Activated naive CD4-positive, alpha-beta T cell treated with anti-CD3 and anti-CD28 coated beads for 36 hours (primary cell): ENCODE data around the gene CRABP2. TPM values are rescaled to one million over a fixed set of nuclear protein-coding genes. Genes with fewer than 3 reads are reported as not detected.

Experiments
- CTCF ChIA-PET: fragments of 350-600 bp; sonication (Branson Sonifier 250); formaldehyde crosslinking; loops from one replicate; lab custom pipeline; 2021; ENCODE audit warnings: antibody characterized with exemption; lab: Charles Lee
- DNase-seq: peaks from one replicate; pipeline ENCODE4 v3.0.0-alpha.2; 2020
- H3K27ac Mint-ChIP-seq: one replicate; pipeline ENCODE4 v1.8.0; 2021; ENCODE audit warnings: mild to moderate bottlenecking, mixed read lengths
- H3K27me3 Mint-ChIP-seq: one replicate; pipeline ENCODE4 v1.8.0; 2021; ENCODE audit warnings: low read depth, mixed read lengths
- H3K36me3 Mint-ChIP-seq: one replicate; pipeline ENCODE4 v1.8.0; 2021; ENCODE audit warnings: low read depth, mixed read lengths
- H3K4me1 Mint-ChIP-seq: one replicate; pipeline ENCODE4 v1.8.0; 2021; ENCODE audit warnings: low read depth, mixed read lengths
- H3K4me3 Mint-ChIP-seq: one replicate; pipeline ENCODE4 v1.8.0; 2021; ENCODE audit warnings: mild to moderate bottlenecking, moderate library complexity, mixed read lengths
- H3K9me3 Mint-ChIP-seq: one replicate; pipeline ENCODE4 v1.8.0; 2021; ENCODE audit warnings: mixed read lengths
- intact Hi-C: fragments of 100-400 bp; cut with micrococcal nuclease; formaldehyde crosslinking; loops from one replicate; pipeline ENCODE4 v1.15.1; 2023
- total RNA-seq, 2 experiments: library from RNA; stranded (reverse); gene quantifications; one replicate each; pipeline ENCODE4 v1.2.3, GENCODE V29; 2021

Gene CRABP2
- under 1 TPM; 0.45 to 0.72 TPM for total RNA-seq

- CTCF ChIA-PET: interaction anchor here (0.6 to 11.8 kb wide), 23 partner anchors 9 to 163 kb away, joined by 3 to 183 read pairs (median 8); partner anchors contain the start of genes NES and NTRK1
- peak; percentile 35 for DNase-seq
- Mint-ChIP-seq H3K9me3 (no peaks in the 10 kb centered on the region), H3K27ac (peak within 1 kb of the TSS; percentile 46), H3K27me3 (peaks cover 25% of the 10 kb centered on the region), H3K36me3 (no peaks in the 10 kb centered on the region), H3K4me3 (peak within 1 kb of the TSS; percentile 76), H3K4me1 (peaks cover 27% of the 10 kb centered on the region)
- intact Hi-C loops: loop anchor here (1.0 to 5.0 kb wide), 2 partner anchors 16 to 157 kb away; partner anchors contain the start of gene NTRK1
These were observed at the start of gene CRABP2 for GRCh38 chr1:156705321-156705917. TSS of gene CRABP2 (minus strand) at chr1:156705583. CDS start at chr1:156705446, 137 bp downstream.

GRCh38 chr1:156754219-156754618 lies 48.8 kb upstream of the CRABP2 start:
- no peak for DNase-seq
- no peaks in the 10 kb centered on the region for H3K9me3 Mint-ChIP-seq
- H3K4me1 Mint-ChIP-seq: peaks cover 9% of the 10 kb centered on the region
- CTCF ChIA-PET: no interaction called here
- H3K36me3 Mint-ChIP-seq: peaks cover 14% of the 10 kb centered on the region
- no peaks in the 10 kb centered on the region for H3K27me3 Mint-ChIP-seq
- intact Hi-C loops: no loop called here
- no peak overlapping the region for H3K27ac Mint-ChIP-seq
- H3K4me3 Mint-ChIP-seq: no peak overlapping the region

DNA sequence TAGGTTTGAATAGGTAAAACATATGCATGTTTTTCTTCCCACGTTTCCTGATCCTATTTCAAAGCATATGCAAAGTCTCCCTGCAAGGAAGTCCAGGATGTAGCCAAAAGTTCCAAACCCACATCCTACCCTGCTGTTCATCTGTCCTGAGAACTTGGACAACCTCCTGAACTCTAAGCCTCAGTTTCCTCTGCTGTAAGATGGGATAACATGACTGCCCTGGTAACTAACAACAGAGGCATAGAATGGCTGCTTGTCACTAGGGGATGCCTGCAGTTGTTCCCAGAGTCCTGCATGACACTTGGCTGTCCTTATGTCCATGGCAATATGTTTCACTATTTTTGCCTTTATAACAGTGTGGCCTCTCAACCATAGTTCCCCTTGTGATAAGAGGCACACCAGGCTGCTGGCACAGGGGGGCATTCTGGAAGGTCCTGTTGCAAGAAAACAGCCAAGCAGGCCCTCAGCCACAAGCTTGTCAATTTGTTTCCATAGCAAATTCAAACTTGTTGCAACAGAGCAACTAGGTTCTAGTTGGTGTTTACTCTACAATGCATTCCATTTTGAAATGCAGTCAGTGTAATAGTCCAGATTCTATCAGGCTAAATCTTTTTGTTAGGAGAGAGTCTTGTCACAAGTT lies 47.6 kb upstream of the CRABP2 start:
- DNase-seq: no peak
- no peaks in the 10 kb centered on the region for H3K27me3 Mint-ChIP-seq
- peaks cover 20% of the 10 kb centered on the region for H3K4me1 Mint-ChIP-seq
- intact Hi-C loops: no loop called here
- CTCF ChIA-PET: interaction anchor here (1.2 to 4.0 kb wide), 3 partner anchors 8 to 25 kb away, joined by 5 to 48 read pairs (median 6); partner anchors contain the start of genes ISG20L2, METTL25B and MRPL24
- H3K4me3 Mint-ChIP-seq: peak overlapping the region; percentile 86
- H3K9me3 Mint-ChIP-seq: no peaks in the 10 kb centered on the region
- peaks cover 26% of the 10 kb centered on the region for H3K36me3 Mint-ChIP-seq
- H3K27ac Mint-ChIP-seq: no peak overlapping the region

- intact Hi-C loops: loop anchor here (1.0 kb wide), 4 partner anchors 11 to 64 kb away; partner anchors contain the start of genes ISG20L2, METTL25B, MRPL24 and PRCC
- peaks cover 28% of the 10 kb centered on the region for H3K4me1 Mint-ChIP-seq
- H3K9me3 Mint-ChIP-seq: no peaks in the 10 kb centered on the region
- H3K4me3 Mint-ChIP-seq: peak overlapping the region; percentile 86
- no peaks in the 10 kb centered on the region for H3K27me3 Mint-ChIP-seq
- H3K27ac Mint-ChIP-seq: peak overlapping the region; percentile 88
- peaks cover 29% of the 10 kb centered on the region for H3K36me3 Mint-ChIP-seq
- peak; percentile 98 for DNase-seq
- CTCF ChIA-PET: interaction anchor here (1.2 to 4.0 kb wide), 3 partner anchors 9 to 24 kb away, joined by 5 to 48 read pairs (median 6); partner anchors contain the start of genes ISG20L2, METTL25B and MRPL24
These were observed 46.5 kb upstream of the CRABP2 start for GRCh38 chr1:156751757-156752481.

GRCh38 chr1:156751451-156751756 lies 46.0 kb upstream of the CRABP2 start, which contains the start of gene HDGF:
TSS of gene HDGF (minus strand) at chr1:156751675. CDS start at chr1:156751429, 246 bp downstream.
- CTCF ChIA-PET: interaction anchor here (1.2 to 4.0 kb wide), 3 partner anchors 10 to 23 kb away, joined by 5 to 48 read pairs (median 6); partner anchors contain the start of genes ISG20L2, METTL25B and MRPL24
- H3K27ac Mint-ChIP-seq: peak within 1 kb of the TSS; percentile 97
- H3K36me3 Mint-ChIP-seq: peaks cover 29% of the 10 kb centered on the region
- peaks cover 31% of the 10 kb centered on the region for H3K4me1 Mint-ChIP-seq
- intact Hi-C loops: loop anchor here (1.0 kb wide), 4 partner anchors 10 to 65 kb away; partner anchors contain the start of genes ISG20L2, METTL25B, MRPL24 and PRCC
- H3K27me3 Mint-ChIP-seq: no peaks in the 10 kb centered on the region
- peak within 1 kb of the TSS; percentile 99 for H3K4me3 Mint-ChIP-seq
- no peaks in the 10 kb centered on the region for H3K9me3 Mint-ChIP-seq
- no peak for DNase-seq

- H3K27me3 Mint-ChIP-seq: no peaks in the 10 kb centered on the region
- peak overlapping the region; percentile 99 for H3K4me3 Mint-ChIP-seq
- peak overlapping the region; percentile 97 for H3K27ac Mint-ChIP-seq
- peaks cover 37% of the 10 kb centered on the region for H3K4me1 Mint-ChIP-seq
- CTCF ChIA-PET: interaction anchor here (4.0 kb wide), 1 partner anchor 23 kb away, joined by 48 read pairs; the partner anchor contains the start of genes ISG20L2 and METTL25B
- DNase-seq: peak; percentile 49
- H3K9me3 Mint-ChIP-seq: no peaks in the 10 kb centered on the region
- peaks cover 31% of the 10 kb centered on the region for H3K36me3 Mint-ChIP-seq
- intact Hi-C loops: loop anchor here (1.0 kb wide), 4 partner anchors 10 to 65 kb away; partner anchors contain the start of genes ISG20L2, METTL25B, MRPL24 and PRCC
These were observed 45.5 kb upstream of the CRABP2 start for GRCh38 chr1:156750711-156751450.

DNA sequence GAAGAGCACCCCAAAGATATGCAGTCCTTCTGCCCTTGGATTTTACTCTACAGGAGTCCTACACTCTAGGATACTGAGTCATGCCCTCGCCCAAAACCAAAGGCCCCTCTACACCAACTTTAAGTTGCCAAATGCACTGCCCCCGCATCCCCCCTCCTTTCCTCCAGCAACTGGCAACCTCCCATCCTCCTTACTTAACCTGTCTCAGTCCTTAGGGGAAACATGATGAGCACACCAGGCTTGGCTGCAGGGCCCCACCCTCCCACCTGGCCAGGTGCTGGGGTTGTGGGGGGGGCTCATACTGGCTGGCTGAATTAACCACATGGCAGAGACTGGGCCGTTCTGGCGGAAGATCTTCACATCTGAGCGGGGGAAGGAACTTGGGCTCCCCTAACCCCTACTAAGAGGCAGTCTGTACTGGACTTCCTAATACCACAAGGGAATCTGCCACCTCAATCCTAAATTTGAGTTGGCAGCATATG lies 44.8 kb upstream of the CRABP2 start:
- intact Hi-C loops: no loop called here
- CTCF ChIA-PET: interaction anchor here (1.1 to 4.0 kb wide), 2 partner anchors 22 to 88 kb away, joined by 3 to 48 read pairs; partner anchors contain the start of genes ISG20L2 and METTL25B
- peak; percentile 62 for DNase-seq
- Mint-ChIP-seq H3K9me3 (no peaks in the 10 kb centered on the region), H3K4me1 (peaks cover 42% of the 10 kb centered on the region), H3K27me3 (no peaks in the 10 kb centered on the region), H3K36me3 (peaks cover 38% of the 10 kb centered on the region), H3K4me3 (peak overlapping the region; percentile 99), H3K27ac (peak overlapping the region; percentile 97)

DNA sequence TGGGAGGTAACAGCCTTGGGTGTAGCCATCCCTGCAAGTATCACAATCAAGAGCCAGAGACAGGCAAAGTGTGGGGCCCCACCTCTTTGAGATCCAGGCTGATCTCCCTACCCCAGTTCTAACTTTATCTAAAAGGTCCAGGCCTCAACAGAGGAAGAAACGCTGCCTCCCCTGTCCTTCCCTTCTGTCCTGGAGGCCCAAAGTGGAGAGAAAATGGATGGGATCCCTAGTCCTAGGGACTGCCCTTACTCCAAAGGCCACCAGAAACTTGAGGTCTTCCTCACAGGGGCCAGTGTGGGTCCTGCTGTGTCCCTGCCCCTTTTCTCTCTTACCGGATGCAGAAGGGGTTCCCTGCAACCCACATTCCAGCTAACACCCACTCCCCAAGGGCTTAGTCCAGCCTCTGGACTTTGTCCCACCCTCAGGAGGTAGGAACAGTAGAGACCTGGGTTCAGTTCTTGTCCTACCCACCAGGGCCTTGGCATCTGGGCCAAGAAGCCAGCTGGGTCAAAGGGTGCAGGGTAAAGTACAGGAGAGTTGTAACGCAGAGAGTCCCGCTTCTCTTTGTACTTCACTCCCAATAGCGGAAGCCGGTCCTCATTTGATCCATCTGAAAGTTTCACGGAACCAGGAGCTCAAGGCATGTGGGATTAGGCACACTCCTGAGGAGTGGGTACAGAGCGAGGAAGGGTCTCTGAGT lies 44.2 kb upstream of the CRABP2 start:
- CTCF ChIA-PET: interaction anchor here (1.1 to 4.0 kb wide), 2 partner anchors 22 to 89 kb away, joined by 3 to 48 read pairs; partner anchors contain the start of genes ISG20L2 and METTL25B
- no peaks in the 10 kb centered on the region for H3K27me3 Mint-ChIP-seq
- peaks cover 39% of the 10 kb centered on the region for H3K4me1 Mint-ChIP-seq
- peak overlapping the region; percentile 99 for H3K4me3 Mint-ChIP-seq
- no peak for DNase-seq
- peaks cover 42% of the 10 kb centered on the region for H3K36me3 Mint-ChIP-seq
- intact Hi-C loops: loop anchor here (10.0 kb wide), 1 partner anchor 245 kb away; the partner anchor contains the start of gene MEF2D
- peak overlapping the region; percentile 97 for H3K27ac Mint-ChIP-seq
- no peaks in the 10 kb centered on the region for H3K9me3 Mint-ChIP-seq

DNA sequence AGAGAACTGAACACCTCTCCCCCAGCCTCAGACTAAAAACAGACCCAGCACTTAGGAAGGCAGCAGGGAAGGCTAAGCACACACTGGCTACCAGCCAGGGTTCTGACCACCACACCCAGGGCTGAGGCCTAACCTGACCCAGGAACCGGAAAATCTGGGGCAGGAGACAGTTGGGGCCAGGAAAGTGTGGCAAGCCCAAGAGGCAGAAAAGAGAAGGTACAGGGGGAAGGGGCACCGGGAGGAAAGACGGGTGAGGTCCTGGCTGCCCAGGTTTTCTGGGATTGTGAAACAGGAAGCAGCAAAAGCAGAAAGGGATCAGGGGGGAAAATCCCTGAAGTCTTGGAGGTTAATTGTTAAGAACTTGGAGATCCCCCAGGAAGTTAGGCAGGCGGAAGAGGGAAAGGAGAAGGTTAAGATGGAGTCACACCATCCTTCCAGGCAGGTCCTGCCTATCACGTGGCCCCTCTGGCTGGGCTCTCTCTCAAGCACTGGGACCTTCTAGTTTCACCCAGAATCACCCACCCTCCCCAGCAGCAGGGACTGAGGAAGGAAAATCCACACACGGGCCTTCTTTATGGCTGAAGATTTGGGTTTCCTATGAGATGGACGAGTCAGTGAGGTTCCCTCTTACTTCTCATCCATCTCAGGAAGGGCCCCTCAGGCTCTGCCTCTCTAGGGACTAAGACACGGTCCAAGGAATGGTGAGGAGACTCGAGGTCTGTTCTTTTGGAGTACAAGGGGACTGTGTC lies 43.5 kb upstream of the CRABP2 start:
- Mint-ChIP-seq H3K36me3 (peaks cover 45% of the 10 kb centered on the region), H3K9me3 (no peaks in the 10 kb centered on the region), H3K4me3 (peak overlapping the region; percentile 99), H3K27ac (peak overlapping the region; percentile 97), H3K4me1 (peaks cover 39% of the 10 kb centered on the region), H3K27me3 (no peaks in the 10 kb centered on the region)
- CTCF ChIA-PET: interaction anchor here (1.2 kb wide), 1 partner anchor 58 kb away, joined by 3 read pairs; no protein-coding TSS in a partner anchor
- DNase-seq: peak; percentile 44
- intact Hi-C loops: loop anchor here (10.0 kb wide), 1 partner anchor 244 kb away; the partner anchor contains the start of gene MEF2D
